HepG2 (cell line): ENCODE data around the gene ZNF618.

Experiments
- CHD2 ChIP-seq: IDR thresholded peaks from 2 replicates; pipeline ENCODE4 v1.6.1; 2011; ENCODE audit warnings: low read depth, low read length, improper control_type of control experiment
- CTCF ChIP-seq: sonication (generic); formaldehyde crosslinking; IDR thresholded peaks from 2 replicates; pipeline ENCODE4 v1.5.0; 2020; ENCODE audit warnings: mild to moderate bottlenecking, missing genetic modification reagents, moderate library complexity
- DNMT1 ChIP-seq: sonication (generic); formaldehyde crosslinking; IDR thresholded peaks from 2 replicates; pipeline ENCODE4 v1.5.1; 2020; ENCODE audit warnings: mild to moderate bottlenecking, missing genetic modification reagents
- FOSL2 ChIP-seq: sonication (generic); formaldehyde crosslinking; IDR thresholded peaks from 2 replicates; pipeline ENCODE4 v1.4.0; 2020; ENCODE audit warnings: missing genetic modification reagents
- KDM5A ChIP-seq: fragments of 200-600 bp; sonication (generic); IDR thresholded peaks from 2 replicates; pipeline ENCODE4 v1.7.0; 2018; ENCODE audit warnings: antibody characterized with exemption, mild to moderate bottlenecking, low read length, borderline replicate concordance
- MLX ChIP-seq: IDR thresholded peaks from 2 replicates; pipeline ENCODE4 v1.6.1; 2016
- NFATC3 ChIP-seq: sonication (generic); formaldehyde crosslinking; IDR thresholded peaks from 2 replicates; pipeline ENCODE4 v1.5.1; 2020; ENCODE audit warnings: mild to moderate bottlenecking, missing genetic modification reagents
- NFE2L2 ChIP-seq: fragments of 150-350 bp; IDR thresholded peaks from 2 replicates; pipeline ENCODE4 v1.6.1; 2014; ENCODE audit warnings: low read length
- RAD21 ChIP-seq: fragments of 450-650 bp; formaldehyde crosslinking; IDR thresholded peaks from 2 replicates; pipeline ENCODE4 v1.5.0; 2020; ENCODE audit warnings: mild to moderate bottlenecking
- RXRA ChIP-seq: sonication (generic); formaldehyde crosslinking; IDR thresholded peaks from 2 replicates; pipeline ENCODE4 v1.5.1; 2020; ENCODE audit warnings: missing genetic modification reagents
- SMC3 ChIP-seq: IDR thresholded peaks from 2 replicates; pipeline ENCODE4 v1.6.1; 2011; ENCODE audit warnings: low read length, improper control_type of control experiment
- ZNF274 ChIP-seq: sonication (generic); formaldehyde crosslinking; IDR thresholded peaks from 2 replicates; pipeline ENCODE4 v1.5.1; 2020; ENCODE audit warnings: mild to moderate bottlenecking, missing genetic modification reagents
- ZNF598 ChIP-seq: sonication (generic); formaldehyde crosslinking; IDR thresholded peaks from 2 replicates; pipeline ENCODE4 v1.5.1; 2020; ENCODE audit warnings: mild to moderate bottlenecking, missing genetic modification reagents, borderline replicate concordance
- ZSCAN5A ChIP-seq: sonication (generic); formaldehyde crosslinking; IDR thresholded peaks from 2 replicates; pipeline ENCODE4 v1.8.0; 2022; ENCODE audit warnings: mild to moderate bottlenecking, missing genetic modification reagents, borderline replicate concordance

- no peak for TF ChIP-seq SMC3
- TF ChIP-seq ZNF274 = no peak
- TF ChIP-seq ZNF598 (CRISPR knock-in tag) = no peak
- no peak for TF ChIP-seq RXRA (CRISPR knock-in tag)
- no peak for TF ChIP-seq MLX (CRISPR knock-in tag)
- TF ChIP-seq NFATC3 = no peak
- no peak for TF ChIP-seq CTCF (CRISPR knock-in tag)
- TF ChIP-seq ZSCAN5A (CRISPR knock-in tag) = no peak
- no peak for TF ChIP-seq DNMT1 (CRISPR knock-in tag)
- no peak for TF ChIP-seq FOSL2 (CRISPR knock-in tag)
- TF ChIP-seq RAD21 (CRISPR knock-in tag) = no peak
- no peak for TF ChIP-seq CHD2
- TF ChIP-seq NFE2L2 = no peak
- no peak for TF ChIP-seq KDM5A
Observed at GRCh38 chr9:114096866-114097612, 220.9 kb downstream of the ZNF618 start.
